ENCODE results near the gene SLC43A1.

The SLC43A1 gene

GRCh38 chr11:57474017-57474802 is 41.3 kb downstream of the SLC43A1 start:
- H3K79me2 ChIP-seq (ENCODE audit: insufficient read depth, low read depth) = peaks cover 14% of the 10 kb centered on the region
- peak overlapping the region; percentile 79; the same call in 1 of the 2 replicates for H3K4me2 ChIP-seq
- no peak for TF ChIP-seq CTCF (conservative IDR thresholded peaks at IDR 0.05; ENCODE audit: low read depth, low read length)
- H3K36me3 ChIP-seq (ENCODE audit: insufficient read depth) = no peaks in the 10 kb centered on the region
- no peak overlapping the region for H3K9ac ChIP-seq
- no peak overlapping the region for H3K27ac ChIP-seq
- H3K4me3 ChIP-seq (IDR thresholded peaks at IDR 0.05; ENCODE audit: insufficient read depth, low read depth, low read length) = no peak overlapping the region
- H3K27me3 ChIP-seq (ENCODE audit: insufficient read depth, low read depth) = no peaks in the 10 kb centered on the region
- no peak overlapping the region for H2AFZ ChIP-seq (ENCODE audit: low read depth)
- H4K20me1 ChIP-seq (ENCODE audit: insufficient read depth) = no peaks in the 10 kb centered on the region
- peaks cover 32% of the 10 kb centered on the region for H3K4me1 ChIP-seq (ENCODE audit: low read depth, poor library complexity, severe bottlenecking)

GRCh38 chr11:57473285-57473841 is 42.1 kb downstream of the SLC43A1 start:
- Histone ChIP-seq H2AFZ (ENCODE audit: low read depth) (no peak overlapping the region), H3K4me1 (ENCODE audit: low read depth, poor library complexity, severe bottlenecking) (peaks cover 32% of the 10 kb centered on the region), H4K20me1 (ENCODE audit: insufficient read depth) (no peaks in the 10 kb centered on the region), H3K36me3 (ENCODE audit: insufficient read depth) (no peaks in the 10 kb centered on the region), H3K4me2 (no peak overlapping the region), H3K27me3 (ENCODE audit: insufficient read depth, low read depth) (no peaks in the 10 kb centered on the region), H3K4me3 (IDR thresholded peaks at IDR 0.05; ENCODE audit: insufficient read depth, low read depth, low read length) (no peak overlapping the region), H3K27ac (no peak overlapping the region), H3K9ac (no peak overlapping the region), H3K79me2 (ENCODE audit: insufficient read depth, low read depth) (peaks cover 14% of the 10 kb centered on the region)
- TF ChIP-seq CTCF (conservative IDR thresholded peaks at IDR 0.05; ENCODE audit: low read depth, low read length) = no peak

GRCh38 chr11:57471496-57471895 is 44.0 kb downstream of the SLC43A1 start:
- Histone ChIP-seq H3K4me2 (no peak overlapping the region), H3K9ac (no peak overlapping the region), H3K27ac (no peak overlapping the region), H3K4me1 (ENCODE audit: low read depth, poor library complexity, severe bottlenecking) (peaks cover 20% of the 10 kb centered on the region), H3K4me3 (IDR thresholded peaks at IDR 0.05; ENCODE audit: insufficient read depth, low read depth, low read length) (no peak overlapping the region), H4K20me1 (ENCODE audit: insufficient read depth) (no peaks in the 10 kb centered on the region), H2AFZ (ENCODE audit: low read depth) (no peak overlapping the region), H3K27me3 (ENCODE audit: insufficient read depth, low read depth) (no peaks in the 10 kb centered on the region), H3K79me2 (ENCODE audit: insufficient read depth, low read depth) (peaks cover 14% of the 10 kb centered on the region), H3K36me3 (ENCODE audit: insufficient read depth) (no peaks in the 10 kb centered on the region)
- TF ChIP-seq CTCF (conservative IDR thresholded peaks at IDR 0.05; ENCODE audit: low read depth, low read length) = no peak

GRCh38 chr11:57469268-57469667 is 46.2 kb downstream of the SLC43A1 start:
- Histone ChIP-seq H4K20me1 (ENCODE audit: insufficient read depth) (no peaks in the 10 kb centered on the region), H3K4me3 (IDR thresholded peaks at IDR 0.05; ENCODE audit: insufficient read depth, low read depth, low read length) (no peak overlapping the region), H3K4me1 (ENCODE audit: low read depth, poor library complexity, severe bottlenecking) (peaks cover 5% of the 10 kb centered on the region), H3K27me3 (ENCODE audit: insufficient read depth, low read depth) (no peaks in the 10 kb centered on the region), H3K4me2 (no peak overlapping the region), H3K79me2 (ENCODE audit: insufficient read depth, low read depth) (peaks cover under 1% of the 10 kb centered on the region; the same call in 1 of the 2 replicates), H3K36me3 (ENCODE audit: insufficient read depth) (no peaks in the 10 kb centered on the region), H2AFZ (ENCODE audit: low read depth) (no peak overlapping the region), H3K27ac (no peak overlapping the region), H3K9ac (no peak overlapping the region)
- TF ChIP-seq CTCF (conservative IDR thresholded peaks at IDR 0.05; ENCODE audit: low read depth, low read length) = no peak
